MM.1S (cell line): Measurements from ENCODE around the gene DNAI4.

ENCODE experiments used
- DNase-seq: peaks from one replicate; pipeline ENCODE4 v3.0.0-alpha.2; 2015
- H2AFZ ChIP-seq: fragments of 300-600 bp; sonication (generic); 2 replicates; pipeline ENCODE4 v1.6.0; 2016; ENCODE audit warnings: antibody characterized with exemption, low read length
- H3F3A ChIP-seq: fragments of 300-600 bp; sonication (generic); 2 replicates; pipeline ENCODE4 v1.6.1; 2016; ENCODE audit warnings: mild to moderate bottlenecking, antibody characterized with exemption, low read length, moderate library complexity, mixed read lengths; ENCODE audit not compliant: insufficient read depth
- H3K27ac ChIP-seq: fragments of 300-600 bp; sonication (generic); 2 replicates; pipeline ENCODE4 v1.5.1; 2016; ENCODE audit warnings: mild to moderate bottlenecking, low read length
- H3K27me3 ChIP-seq: fragments of 300-600 bp; sonication (generic); replicated peaks from 2 replicates; pipeline ENCODE4 v1.6.0; 2016; ENCODE audit warnings: low read length; ENCODE audit not compliant: insufficient read depth
- H3K36me3 ChIP-seq: fragments of 300-600 bp; sonication (generic); replicated peaks from 2 replicates; pipeline ENCODE4 v1.6.1; 2016; ENCODE audit warnings: mild to moderate bottlenecking, low read length, mixed read lengths; ENCODE audit not compliant: insufficient read depth
- H3K4me1 ChIP-seq: fragments of 300-600 bp; sonication (generic); 2 replicates; pipeline ENCODE4 v1.6.1; 2016; ENCODE audit warnings: low read length, mixed read lengths
- H3K4me2 ChIP-seq: fragments of 300-600 bp; sonication (generic); 2 replicates; pipeline ENCODE4 v1.6.0; 2016; ENCODE audit warnings: low read depth, low read length
- H3K4me3 ChIP-seq: fragments of 300-600 bp; sonication (generic); 2 replicates; pipeline ENCODE4 v1.5.1; 2016; ENCODE audit warnings: low read length, mixed read lengths
- H3K79me2 ChIP-seq: fragments of 300-600 bp; sonication (generic); 2 replicates; pipeline ENCODE4 v1.6.1; 2016; ENCODE audit warnings: mixed run types, low read length, mixed read lengths
- H3K9ac ChIP-seq: fragments of 300-600 bp; sonication (generic); 2 replicates; pipeline ENCODE4 v1.6.1; 2016; ENCODE audit warnings: low read length, mixed read lengths
- H3K9me2 ChIP-seq: fragments of 300-600 bp; sonication (generic); replicated peaks from 2 replicates; pipeline ENCODE4 v1.6.1; 2016; ENCODE audit warnings: mild to moderate bottlenecking, low read length, mixed read lengths; ENCODE audit not compliant: insufficient read depth
- H3K9me3 ChIP-seq: fragments of 300-600 bp; sonication (generic); replicated peaks from 2 replicates; pipeline ENCODE4 v1.6.1; 2016; ENCODE audit warnings: mild to moderate bottlenecking, low read length, mixed read lengths; ENCODE audit not compliant: insufficient read depth
- H4K20me1 ChIP-seq: fragments of 300-600 bp; sonication (generic); 2 replicates; pipeline ENCODE4 v1.6.1; 2016; ENCODE audit warnings: mild to moderate bottlenecking, low read length, moderate library complexity, mixed read lengths; ENCODE audit not compliant: insufficient read depth
- EZH2 ChIP-seq: fragments of 300-600 bp; sonication (generic); optimal IDR thresholded peaks from 2 replicates; pipeline ENCODE3; 2017; ENCODE audit warnings: low read depth, mild to moderate bottlenecking, antibody characterized with exemption, low read length, mixed read lengths
- EZH2phosphoT487 ChIP-seq: fragments of 300-600 bp; sonication (generic); IDR thresholded peaks from 2 replicates; pipeline ENCODE4 v1.6.1; 2018; ENCODE audit warnings: antibody characterized with exemption, low read length
- TF ChIP-seq, protein P1 (sequence below): fragments of 300-600 bp; sonication (generic); IDR thresholded peaks from 2 replicates; pipeline ENCODE4 v1.5.1; 2016; ENCODE audit warnings: antibody characterized with exemption, low read length, mixed read lengths

Gene DNAI4

GRCh38 chr1:66770694-66771093 is 154.0 kb downstream of the DNAI4 start:
- H4K20me1 ChIP-seq, result no peaks in the 10 kb centered on the region
- TF ChIP-seq EZH2, result no peak
- no peak for TF ChIP-seq EZH2phosphoT487
- TF ChIP-seq, protein P1, sequence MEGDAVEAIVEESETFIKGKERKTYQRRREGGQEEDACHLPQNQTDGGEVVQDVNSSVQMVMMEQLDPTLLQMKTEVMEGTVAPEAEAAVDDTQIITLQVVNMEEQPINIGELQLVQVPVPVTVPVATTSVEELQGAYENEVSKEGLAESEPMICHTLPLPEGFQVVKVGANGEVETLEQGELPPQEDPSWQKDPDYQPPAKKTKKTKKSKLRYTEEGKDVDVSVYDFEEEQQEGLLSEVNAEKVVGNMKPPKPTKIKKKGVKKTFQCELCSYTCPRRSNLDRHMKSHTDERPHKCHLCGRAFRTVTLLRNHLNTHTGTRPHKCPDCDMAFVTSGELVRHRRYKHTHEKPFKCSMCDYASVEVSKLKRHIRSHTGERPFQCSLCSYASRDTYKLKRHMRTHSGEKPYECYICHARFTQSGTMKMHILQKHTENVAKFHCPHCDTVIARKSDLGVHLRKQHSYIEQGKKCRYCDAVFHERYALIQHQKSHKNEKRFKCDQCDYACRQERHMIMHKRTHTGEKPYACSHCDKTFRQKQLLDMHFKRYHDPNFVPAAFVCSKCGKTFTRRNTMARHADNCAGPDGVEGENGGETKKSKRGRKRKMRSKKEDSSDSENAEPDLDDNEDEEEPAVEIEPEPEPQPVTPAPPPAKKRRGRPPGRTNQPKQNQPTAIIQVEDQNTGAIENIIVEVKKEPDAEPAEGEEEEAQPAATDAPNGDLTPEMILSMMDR, result no peak
- no peak overlapping the region for H3K9ac ChIP-seq
- peak overlapping the region; percentile 56; the same call in 1 of the 2 replicates for H3K4me3 ChIP-seq
- H2AFZ ChIP-seq, result no peak overlapping the region
- no peak for DNase-seq
- peaks cover 35% of the 10 kb centered on the region for H3K4me1 ChIP-seq
- H3K9me3 ChIP-seq, result no peaks in the 10 kb centered on the region
- H3K27ac ChIP-seq, result no peak overlapping the region
- no peaks in the 10 kb centered on the region for H3K36me3 ChIP-seq
- H3K27me3 ChIP-seq, result no peaks in the 10 kb centered on the region
- H3K9me2 ChIP-seq, result no peaks in the 10 kb centered on the region
- H3K79me2 ChIP-seq, result no peaks in the 10 kb centered on the region
- no peak overlapping the region; the same call in 1 of the 2 replicates for H3K4me2 ChIP-seq
- peaks cover 19% of the 10 kb centered on the region for H3F3A ChIP-seq

DNA sequence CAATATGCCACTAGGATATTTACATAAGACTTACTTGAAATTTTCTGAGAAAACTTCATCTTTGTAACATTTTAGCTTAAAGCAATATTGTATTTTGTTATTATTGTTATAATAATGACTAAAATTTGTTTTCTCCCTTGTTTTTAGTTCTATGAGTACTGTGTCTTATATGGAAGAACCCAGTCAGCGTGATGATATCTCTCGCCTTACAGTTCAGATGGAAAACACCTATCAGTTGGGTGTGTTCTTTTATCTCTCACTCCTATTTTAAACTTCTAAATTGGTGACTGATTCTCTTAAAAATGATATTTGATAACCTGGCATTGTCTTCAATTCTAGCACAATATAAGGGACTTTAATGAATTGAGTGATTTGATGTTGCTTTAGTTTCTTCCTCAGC is 154.4 kb downstream of the DNAI4 start:
- Histone ChIP-seq H3K9ac (peak overlapping the region; percentile 50; the same call in 1 of the 2 replicates), H3F3A (peaks cover 19% of the 10 kb centered on the region), H3K27ac (peak overlapping the region; percentile 74; the same call in 1 of the 2 replicates), H3K4me1 (peaks cover 35% of the 10 kb centered on the region), H2AFZ (peak overlapping the region; percentile 64), H3K4me3 (peak overlapping the region; percentile 56), H3K36me3 (no peaks in the 10 kb centered on the region), H3K9me3 (no peaks in the 10 kb centered on the region), H4K20me1 (no peaks in the 10 kb centered on the region), H3K27me3 (no peaks in the 10 kb centered on the region), H3K4me2 (peak overlapping the region; percentile 92), H3K79me2 (no peaks in the 10 kb centered on the region), H3K9me2 (no peaks in the 10 kb centered on the region)
- TF ChIP-seq EZH2, result no peak
- no peak for TF ChIP-seq EZH2phosphoT487
- TF ChIP-seq, protein P1, result no peak
- DNase-seq, result no peak

DNA sequence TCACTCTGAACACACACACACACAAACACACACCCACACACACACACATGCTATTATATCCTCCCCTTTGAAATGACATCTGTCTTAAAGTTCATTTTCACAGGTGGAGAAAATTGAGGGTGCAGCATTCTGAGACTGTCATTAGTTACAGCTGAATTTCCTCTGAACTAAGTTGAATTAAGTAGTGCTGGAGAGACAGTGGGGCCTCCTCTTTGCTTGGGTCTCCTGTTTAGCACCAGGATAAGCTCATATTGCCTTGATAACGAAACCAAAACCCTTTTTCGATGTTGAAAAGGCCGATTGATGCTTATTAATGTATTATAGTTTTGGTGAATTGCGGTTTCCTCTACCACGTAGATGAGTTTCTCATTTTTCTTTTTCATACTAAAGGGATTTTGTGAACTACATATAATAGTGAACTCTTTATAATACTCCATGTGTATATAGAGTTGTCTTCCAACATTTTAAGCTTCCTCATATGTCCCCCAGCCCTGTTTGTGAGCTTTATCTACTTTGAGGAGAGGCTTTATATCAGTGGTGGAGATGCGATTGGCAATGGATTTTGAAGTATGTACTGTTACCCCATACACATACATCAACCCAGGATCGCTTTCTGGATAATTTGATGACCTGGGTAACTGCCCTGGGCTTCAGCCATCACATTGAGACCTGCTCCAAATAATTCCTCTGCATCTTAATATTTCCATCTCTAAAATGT is 155.0 kb downstream of the DNAI4 start:
- Histone ChIP-seq H3K79me2 (no peaks in the 10 kb centered on the region), H2AFZ (peak overlapping the region; percentile 64), H3K27me3 (no peaks in the 10 kb centered on the region), H3K9me2 (no peaks in the 10 kb centered on the region), H3K4me1 (peaks cover 38% of the 10 kb centered on the region), H3F3A (peaks cover 19% of the 10 kb centered on the region), H3K36me3 (no peaks in the 10 kb centered on the region), H3K9me3 (no peaks in the 10 kb centered on the region), H3K9ac (peak overlapping the region; percentile 50), H3K4me3 (peak overlapping the region; percentile 56), H3K27ac (peak overlapping the region; percentile 74), H3K4me2 (peak overlapping the region; percentile 92), H4K20me1 (no peaks in the 10 kb centered on the region)
- DNase-seq, result peak; percentile 90
- TF ChIP-seq, protein P1, result no peak
- TF ChIP-seq EZH2phosphoT487 (no peak), EZH2 (no peak)
